ENCODE measurements around the gene SGPP1.
"Not testable (repeated sequence)": the region's sequence is repeated elsewhere in the genome, so short reads cannot be mapped to it uniquely, and the experiment has no call there.

SGPP1 gene, protein sequence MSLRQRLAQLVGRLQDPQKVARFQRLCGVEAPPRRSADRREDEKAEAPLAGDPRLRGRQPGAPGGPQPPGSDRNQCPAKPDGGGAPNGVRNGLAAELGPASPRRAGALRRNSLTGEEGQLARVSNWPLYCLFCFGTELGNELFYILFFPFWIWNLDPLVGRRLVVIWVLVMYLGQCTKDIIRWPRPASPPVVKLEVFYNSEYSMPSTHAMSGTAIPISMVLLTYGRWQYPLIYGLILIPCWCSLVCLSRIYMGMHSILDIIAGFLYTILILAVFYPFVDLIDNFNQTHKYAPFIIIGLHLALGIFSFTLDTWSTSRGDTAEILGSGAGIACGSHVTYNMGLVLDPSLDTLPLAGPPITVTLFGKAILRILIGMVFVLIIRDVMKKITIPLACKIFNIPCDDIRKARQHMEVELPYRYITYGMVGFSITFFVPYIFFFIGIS

DNA sequence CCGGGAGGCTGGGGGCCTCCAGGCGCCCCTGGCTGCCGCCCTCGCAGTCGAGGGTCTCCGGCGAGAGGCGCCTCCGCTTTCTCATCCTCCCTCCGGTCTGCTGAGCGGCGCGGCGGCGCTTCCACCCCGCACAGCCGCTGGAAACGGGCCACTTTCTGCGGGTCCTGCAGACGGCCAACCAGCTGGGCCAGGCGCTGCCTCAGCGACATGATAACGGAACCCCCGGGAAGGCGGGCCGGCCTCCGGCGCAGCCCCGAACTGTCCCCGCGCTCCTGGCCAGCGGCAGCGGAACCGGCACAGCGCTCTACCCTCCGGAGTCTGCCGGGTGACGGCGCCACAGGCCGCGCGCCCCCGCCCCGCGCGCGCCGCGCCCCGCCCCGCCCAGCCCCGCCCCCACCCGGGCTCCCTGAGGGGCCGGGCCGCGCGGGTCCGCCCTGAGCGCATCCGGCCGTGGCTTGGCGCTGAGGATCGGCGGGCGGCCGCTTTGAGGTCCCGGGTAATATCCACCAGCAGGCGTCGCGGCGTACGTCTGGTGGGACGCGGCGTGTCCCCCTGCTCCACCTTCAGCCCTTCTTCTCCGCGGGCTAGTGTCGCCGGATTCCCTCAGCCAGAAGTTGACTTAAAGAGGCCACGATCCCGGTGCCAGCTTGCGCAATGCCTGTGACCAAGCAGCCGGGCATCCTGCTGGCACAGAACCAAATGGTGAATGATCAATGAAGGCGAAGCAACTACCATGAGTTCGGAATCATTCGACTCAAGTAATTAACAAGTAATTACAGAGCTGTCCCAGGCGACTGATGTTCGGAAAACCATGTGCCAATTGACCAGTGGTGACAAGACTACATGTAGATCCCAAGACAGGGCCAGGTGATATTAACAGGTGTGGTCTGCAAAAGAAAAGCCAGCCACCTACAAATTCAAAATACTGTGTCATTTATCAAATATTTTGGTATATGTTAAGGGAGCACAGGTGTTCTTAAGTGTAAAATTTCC lies at the start of gene SGPP1:
TSS of gene SGPP1 (minus strand) at position 330 of the 993 bp plus-strand sequence. CDS start at position 209, 121 bp downstream.
- no peak for DNase-seq

DNA sequence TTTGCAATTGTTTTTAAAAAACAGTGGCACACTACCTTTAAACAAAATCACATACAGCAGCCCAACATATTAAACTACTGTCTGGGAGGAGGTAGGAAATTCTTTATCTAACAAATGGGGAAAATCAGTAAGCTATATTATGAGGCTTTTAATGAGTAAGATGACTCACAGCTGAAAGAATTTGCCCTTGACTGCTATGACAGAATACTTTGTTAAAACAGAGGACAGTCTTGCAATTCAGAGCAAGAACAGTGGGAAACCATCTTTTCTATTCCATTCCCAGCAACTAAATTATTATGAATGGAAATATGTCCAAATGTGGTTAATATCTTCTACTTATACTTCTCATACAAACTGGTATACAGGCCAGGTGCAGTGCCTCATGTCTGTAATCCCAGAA lies 49.2 kb upstream of the SGPP1 start:
- DNase-seq, result no peak

DNA sequence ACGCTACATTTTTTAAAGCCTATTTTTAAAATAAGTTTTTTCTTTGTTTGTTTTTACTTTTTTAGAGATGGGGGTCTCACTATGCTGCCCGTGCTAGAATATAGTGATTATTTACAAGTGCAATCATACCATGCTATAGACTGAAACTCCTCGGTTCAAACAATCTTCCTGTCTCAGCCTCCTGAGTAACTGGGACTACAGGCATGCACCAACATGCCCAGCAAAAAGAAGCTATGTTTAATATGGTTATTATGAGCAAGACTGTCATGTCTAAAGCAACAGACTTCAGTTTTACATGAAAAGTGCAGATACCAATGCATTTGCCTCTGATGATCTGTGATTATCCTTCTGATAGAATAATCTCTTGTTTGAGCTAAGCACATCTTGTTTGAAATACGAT lies 45.6 kb upstream of the SGPP1 start:
- DNase-seq, result no peak

DNA sequence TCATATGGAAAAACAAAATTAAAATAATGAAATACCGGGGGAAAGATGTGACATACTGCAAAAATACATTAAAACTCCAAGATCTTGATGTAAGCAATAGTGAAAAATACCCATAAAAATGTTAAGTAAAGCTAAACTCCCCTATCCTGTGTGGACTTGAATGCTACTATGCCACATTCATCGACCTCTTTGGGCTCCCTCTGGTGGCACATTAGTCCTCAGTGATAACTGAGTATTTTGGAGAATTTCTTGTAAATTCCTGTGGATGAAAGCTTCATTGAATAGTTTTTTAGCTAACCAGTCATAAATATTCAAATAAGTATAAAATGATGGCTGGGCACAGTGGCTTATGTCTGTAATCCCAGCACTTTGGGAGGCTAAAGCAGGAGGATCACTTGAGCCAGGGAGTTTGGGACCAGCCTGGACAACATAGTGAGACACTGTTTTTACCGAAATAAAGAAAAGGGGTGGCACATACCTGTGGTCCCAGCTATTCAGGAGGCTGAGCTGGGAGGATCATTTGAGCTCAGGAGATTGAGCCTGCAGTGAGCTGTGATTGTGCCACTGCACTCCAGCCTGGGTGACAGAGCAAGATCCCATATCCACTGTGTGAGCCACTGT lies 42.4 kb upstream of the SGPP1 start:
- DNase-seq, result no peak

DNA sequence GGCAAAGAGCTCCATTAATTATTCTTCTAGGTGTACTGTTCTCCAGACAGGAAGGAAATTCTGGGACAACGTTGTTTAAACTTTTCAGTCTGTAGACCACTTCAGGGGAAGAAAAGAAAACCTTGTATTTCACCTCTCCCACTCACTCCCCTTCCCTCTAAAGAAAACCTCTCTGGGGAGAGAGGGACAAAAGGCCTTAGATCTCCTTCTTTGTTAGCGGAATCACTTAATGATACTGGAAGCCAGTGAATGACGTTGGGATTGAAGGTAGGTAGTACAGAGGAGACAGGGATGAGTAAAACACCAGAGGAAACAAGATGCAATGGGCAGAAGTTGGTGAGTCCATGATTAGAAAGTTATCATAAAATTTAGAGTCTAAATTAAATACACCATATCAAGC lies 38.7 kb upstream of the SGPP1 start:
- DNase-seq, result no peak

DNA sequence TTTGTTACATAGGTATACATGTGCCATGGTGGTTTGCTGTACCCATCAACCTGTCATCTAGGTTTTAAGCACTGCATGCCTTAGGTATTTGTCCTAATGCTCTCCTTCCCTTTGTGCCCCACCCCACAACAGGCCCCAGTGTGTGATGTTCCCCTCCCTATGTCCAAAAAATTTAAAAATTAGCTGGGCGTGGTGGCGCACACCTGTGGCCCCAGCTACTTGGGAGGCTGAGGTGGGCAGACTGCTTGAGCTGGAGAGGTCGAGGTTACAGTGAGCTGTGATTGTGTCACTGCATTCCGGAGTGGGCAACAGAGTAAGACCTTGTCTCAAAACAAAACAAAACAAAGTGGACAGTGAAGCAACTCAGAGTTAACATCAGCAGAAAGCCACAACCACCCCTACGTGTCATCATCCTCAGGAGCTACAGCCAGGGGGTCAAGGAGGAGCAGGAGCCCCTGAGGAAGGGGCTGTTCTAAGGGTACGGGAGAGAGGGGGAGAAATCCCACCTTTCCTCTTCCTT lies 36.8 kb upstream of the SGPP1 start:
- DNase-seq, result no peak

DNA sequence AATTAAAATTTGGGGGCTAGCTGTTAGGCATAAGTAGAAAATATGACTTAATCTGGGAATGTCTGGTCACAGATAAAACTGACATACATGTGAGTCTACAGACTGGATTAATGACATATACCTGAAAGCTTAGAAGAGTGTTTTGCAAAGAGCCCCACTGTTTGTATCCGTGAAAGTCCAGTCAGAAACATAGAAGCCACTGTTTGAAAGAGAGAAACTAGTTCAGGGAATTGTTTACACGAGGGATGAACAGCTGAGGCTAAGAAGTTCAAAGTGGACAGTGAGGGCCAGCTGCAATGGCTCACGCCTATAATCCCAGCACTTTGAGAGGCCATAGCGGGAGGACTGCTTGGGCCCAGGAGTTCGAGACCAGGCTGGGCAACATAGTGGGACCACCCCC lies 36.2 kb upstream of the SGPP1 start:
- no peak for DNase-seq

DNA sequence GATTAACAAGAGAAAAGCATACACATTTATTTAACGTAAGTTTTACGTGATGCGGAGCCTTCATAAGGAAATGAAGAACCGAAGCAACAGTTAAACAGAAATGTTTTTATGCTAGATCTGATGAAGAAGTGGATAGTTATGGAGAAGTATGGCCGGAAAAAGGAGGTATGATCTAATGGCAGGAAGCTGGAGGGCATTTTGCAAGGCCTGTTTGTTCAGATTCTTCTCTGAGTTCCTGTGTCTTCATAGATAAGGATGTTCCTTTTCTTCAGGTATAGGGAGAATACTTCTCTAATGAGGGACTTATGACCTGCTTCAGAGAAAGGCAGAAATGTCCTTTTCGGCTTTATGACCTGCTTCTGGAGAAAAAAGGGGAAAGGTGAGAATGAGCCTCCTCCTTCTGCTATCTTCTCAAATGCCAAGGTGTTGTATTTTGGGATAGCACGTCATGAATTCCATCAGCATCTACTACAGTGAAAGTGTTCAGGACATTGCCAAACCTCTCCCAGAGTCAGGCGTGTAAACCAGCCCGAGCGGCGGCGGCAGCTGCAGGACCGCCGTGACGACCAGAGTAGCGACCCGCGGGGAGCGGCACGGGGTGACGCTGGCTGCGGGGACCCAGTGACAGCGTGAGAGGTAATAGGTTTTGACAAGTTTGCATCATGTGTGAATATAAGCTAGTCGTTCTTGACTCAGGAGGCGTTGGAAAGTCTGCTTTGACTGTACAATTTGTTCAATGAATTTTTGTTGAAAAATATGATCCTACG lies 33.7 kb upstream of the SGPP1 start:
- no peak for DNase-seq

DNA sequence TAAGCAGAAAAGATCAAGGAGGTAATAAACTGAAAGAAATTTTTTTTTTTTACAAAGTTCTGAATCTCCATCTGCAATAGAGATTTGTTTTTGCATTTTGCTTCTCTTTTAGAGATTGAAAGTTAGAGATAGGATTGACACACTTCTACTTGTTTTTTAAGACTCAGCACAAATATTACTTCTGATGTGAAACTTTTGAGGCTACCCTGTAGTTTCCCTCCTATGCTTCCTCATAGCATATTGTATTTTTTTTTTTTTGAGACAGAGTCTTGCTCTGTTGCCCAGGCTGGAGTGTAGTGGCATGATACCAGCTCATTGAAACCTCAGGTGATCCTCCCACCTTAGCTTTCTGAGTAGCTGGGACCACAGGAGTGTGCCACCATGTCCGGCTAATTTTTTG lies 32.1 kb upstream of the SGPP1 start:
- DNase-seq, result no peak

DNA sequence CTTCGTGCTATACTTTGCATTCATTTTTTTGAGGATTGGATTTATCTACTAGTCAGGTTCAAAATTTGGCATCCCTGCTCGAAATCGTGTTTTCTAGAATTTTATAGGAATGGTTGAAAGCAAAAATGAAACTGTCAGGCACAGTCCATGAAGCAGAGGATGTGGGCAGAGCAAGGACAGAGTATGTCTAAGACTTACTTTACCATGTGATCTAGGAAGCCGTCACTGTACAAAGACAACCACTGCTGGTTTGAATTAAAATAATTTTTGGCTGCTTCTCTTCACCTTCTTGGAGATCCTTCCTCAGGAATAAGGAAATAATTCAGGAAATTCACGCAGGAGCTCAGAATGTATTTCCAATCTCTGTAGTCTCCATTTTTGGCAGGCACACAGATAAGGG lies 31.6 kb upstream of the SGPP1 start:
- no peak for DNase-seq

DNA sequence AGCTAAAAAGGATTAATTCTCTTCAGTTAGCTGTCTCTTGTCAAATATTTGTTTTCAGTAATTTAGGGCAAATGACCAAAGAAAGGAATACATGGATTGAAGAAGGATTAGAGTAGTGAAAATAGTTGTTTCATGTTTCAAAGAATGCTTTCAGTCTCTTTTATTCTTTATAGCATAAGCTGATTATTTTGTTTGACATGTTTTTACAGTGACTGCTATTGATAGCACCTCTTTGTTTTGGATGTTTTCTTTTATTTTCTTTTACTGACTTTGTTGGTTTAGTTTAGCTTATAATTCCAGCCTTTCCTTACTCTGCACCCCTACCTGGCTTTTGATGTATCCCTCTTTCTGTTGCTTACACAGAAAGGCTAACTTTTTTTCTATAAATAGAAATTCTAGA lies 29.3 kb upstream of the SGPP1 start:
- no peak for DNase-seq

DNA sequence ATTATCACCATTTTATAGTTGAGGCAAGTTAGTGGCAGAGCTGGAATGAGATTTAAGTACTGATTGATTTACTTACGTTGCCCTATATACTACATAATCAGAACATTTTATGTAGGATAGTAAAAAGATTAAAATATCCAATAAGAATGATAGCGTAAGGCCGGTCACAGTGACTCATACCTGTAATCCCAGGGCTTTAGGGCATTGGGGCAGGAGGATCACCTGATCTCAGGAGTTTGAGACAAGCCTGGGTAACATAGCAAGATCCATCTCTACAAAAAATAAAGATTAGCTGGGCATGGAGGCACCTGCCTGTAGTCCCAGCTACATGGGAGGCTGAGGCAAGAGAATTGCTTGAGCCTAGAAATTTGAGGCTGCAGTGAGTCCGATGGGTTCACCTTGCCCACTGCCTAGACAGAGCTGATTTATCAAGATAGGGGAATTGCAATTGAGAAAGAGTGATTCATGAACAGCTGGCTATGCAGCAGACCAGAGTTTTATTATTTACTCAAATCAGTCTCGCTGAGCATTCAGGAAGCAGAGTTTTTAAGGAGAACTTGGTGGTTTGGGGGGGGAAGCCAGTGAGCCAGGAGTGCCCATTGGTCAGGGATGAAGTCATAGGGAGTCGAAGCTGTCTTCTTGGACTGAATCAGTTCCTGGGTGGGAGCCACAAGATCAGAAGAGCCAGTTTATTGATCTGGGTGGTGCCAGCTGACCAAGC lies 24.7 kb upstream of the SGPP1 start:
- no peak for DNase-seq

DNA sequence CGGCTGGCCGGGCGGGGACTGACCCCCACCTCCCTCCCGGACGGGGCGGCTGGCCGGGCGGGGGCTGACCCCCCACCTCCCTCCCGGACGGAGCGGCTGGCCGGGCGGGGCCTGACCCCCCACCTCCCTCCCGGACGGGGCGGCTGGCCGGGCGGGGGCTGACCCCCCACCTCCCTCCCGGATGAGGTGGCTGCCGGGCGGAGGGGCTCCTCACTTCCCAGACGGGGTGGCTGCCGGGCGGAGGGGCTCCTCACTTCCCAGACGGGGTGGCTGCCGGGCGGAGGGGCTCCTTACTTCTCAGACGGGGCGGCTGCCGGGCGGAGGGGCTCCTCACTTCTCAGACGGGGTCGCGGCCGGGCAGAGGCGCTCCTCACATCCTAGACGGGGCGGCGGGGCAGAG lies 23.2 kb upstream of the SGPP1 start:
- DNase-seq, result not testable (repeated sequence)

DNA sequence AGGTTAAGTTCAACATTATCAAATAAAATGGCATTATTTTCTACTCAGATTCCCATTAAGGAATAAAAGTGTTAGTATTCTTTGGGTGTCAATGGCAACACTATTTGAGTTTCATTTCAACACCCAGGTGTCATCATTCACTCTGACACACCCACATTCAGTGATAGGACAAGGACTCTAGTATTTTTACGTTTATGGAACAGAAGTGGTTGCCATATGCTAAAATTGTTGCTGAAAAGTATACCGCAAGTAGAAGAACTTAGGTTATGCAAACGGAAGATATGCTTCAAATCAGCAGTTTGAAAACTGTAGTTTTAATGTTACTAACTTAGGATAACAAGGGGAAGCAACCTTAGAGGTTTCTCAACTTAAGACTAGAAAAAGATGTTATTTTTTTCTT lies 20.0 kb upstream of the SGPP1 start:
- DNase-seq, result no peak

DNA sequence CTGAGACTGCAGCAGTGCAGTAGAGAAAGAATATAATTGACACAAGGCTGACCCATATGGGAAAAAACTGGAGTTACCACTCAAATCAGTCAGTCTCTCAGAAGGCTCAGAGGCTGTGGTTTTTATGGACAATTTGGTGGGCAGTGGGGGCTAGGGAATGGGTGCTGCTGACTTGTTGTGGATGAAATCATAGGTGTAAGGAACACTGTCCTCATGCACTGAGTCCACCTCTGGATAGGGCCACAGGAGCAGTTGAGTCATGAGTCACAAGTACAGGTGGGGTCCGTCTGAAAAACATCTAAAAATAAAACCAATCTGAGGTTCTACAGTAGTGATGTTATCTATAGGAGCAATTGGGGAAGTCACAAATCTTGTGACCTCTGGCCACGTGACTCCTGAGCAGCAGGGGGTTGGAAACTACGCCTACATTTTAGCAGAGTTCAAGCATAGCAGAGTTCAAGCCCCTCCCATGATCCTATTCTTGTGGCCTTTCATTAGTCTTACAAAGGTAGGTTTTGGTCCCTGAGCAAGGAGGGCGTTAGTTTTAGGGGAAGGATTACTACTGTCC lies 18.1 kb upstream of the SGPP1 start:
- no peak for DNase-seq

DNA sequence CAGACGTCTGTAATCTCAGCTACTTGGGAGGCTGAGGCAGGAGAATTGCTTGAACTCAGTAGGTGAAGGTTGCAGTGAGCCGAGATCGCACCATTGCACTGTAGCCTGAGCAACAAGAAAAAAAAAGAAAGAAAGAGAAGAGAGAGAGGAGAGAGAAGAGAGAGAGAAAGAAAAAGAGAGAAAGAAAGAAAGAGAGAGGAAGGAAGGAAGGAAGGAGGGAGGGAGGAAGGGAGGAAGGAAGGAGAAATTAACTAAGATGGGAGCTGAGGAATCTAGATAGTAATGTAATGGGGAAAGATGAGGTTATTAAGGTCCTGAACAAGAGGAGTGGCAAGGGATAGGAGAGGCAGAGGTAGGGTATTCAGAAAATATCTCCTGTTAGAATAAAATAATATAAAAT lies 17.4 kb upstream of the SGPP1 start:
- no peak for DNase-seq

DNA sequence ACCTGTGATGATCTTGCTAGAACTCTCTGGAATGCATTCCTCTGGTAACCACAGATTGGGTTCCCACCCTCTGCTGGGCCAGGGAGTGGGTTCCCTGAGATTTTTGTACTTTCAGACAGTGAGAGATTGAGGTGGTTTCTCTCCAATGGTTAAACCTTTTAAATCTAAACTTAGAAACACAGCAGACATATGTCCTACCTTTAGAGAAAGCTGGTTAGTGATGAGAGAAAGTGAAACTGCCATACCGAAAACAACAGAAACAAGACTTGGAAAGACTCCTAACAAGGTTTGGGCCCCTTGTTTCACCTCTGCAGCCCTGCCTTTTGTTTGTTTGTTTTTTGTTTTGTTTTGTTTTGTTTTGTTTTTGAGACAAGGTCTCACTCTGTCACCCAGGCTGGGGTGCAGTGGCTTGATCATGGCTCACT lies 9.7 kb upstream of the SGPP1 start:
- no peak for DNase-seq

DNA sequence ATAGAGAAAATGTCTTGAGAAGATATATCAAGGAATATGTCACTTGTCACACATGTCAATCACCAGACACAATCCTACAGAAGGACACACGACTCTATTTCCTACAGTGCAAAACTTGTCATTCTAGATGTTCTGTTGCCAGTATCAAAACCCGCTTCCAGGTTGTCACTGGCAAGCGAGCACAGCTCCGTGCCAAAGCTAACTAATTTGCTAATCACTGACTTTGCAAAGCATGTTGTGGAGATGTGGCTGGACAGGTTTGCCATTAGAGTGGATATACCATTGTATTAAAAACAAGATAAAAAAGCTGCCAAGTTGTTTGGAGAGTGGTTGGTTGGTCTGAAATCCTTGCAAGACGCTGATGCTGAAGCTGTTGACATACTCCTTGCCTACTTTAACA lies 7.9 kb upstream of the SGPP1 start:
- DNase-seq, result no peak

DNA sequence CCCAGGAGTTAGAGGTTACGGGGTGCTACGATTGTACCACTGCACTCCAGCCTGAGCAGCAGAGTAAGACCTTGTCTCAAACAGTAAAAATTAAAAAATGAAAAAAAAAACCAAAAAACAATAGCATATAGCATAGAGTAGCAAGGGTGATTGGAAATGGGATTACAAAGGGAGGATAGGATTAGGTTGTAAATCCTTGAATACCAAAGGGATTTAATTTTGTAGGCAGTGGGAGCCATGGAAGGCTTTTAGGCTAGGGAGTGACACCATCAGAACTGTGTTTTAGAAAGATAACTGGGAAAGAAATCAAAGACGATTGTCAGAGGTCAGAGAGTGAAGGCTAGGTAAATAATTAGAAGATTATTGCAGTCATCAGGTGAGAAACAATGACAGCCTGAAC lies 2.8 kb upstream of the SGPP1 start:
- DNase-seq, result no peak

DNA sequence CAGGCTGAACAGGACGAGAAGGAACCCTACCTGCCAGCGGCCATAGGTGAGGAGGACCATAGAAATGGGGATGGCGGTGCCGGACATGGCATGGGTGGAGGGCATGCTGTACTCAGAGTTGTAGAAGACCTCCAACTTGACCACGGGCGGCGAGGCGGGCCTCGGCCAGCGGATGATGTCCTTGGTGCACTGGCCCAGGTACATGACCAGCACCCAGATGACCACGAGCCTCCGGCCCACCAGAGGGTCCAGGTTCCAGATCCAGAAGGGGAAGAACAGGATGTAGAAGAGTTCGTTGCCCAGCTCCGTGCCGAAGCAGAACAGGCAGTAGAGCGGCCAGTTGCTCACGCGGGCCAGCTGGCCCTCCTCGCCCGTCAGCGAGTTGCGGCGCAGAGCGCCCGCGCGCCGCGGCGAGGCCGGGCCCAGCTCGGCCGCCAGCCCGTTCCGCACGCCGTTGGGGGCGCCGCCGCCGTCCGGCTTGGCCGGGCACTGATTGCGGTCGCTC lies 582 bp downstream of the SGPP1 start:
- no peak for DNase-seq

DNA sequence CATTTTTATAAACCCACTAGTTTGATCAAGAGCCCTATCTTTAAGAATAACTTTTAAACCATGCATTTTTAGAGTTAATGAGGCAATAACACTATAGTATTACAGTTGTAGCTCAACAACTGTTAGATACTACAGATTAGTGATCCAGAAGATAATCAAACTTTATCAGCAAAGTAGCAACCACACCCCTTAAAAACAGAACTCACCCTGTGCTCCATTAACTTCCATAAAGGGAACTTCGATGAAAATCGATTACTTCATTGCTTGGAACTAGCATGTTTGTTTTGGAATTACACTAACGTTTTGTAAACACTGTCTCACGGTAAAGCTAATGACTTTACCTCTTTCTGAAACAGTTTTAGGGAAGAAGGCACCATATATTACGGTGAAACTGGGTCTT lies 1.4 kb downstream of the SGPP1 start:
- no peak for DNase-seq

All from cerebellar nuclear complex (tissue), 1 donor.